Neutrophil (primary cell): ENCODE data around the gene SETD5.

Experiments
- H3K27ac ChIP-seq: fragments of 200-600 bp; sonication (generic); 2 replicates; pipeline ENCODE4 v1.5.1; 2016; ENCODE audit warnings: mild to moderate bottlenecking, moderate library complexity
- H3K27me3 ChIP-seq: fragments of 200-600 bp; sonication (generic); 2 replicates; pipeline ENCODE4 v1.6.0; 2016; ENCODE audit warnings: mild to moderate bottlenecking
- H3K36me3 ChIP-seq: fragments of 200-600 bp; sonication (generic); 2 replicates; pipeline ENCODE4 v1.5.1; 2017
- H3K4me1 ChIP-seq, 2 experiments: fragments of 200-600 bp in 1 of 2; sonication (generic) in 1 of 2; 1 replicate in 1 of 2; 2 replicates in 1 of 2; pipeline versions ENCODE4 v1.5.1 to v1.6.1; 2013 to 2016; ENCODE audit warnings: low read depth in 1 of 2, low read length in 1 of 2, mild to moderate bottlenecking in 1 of 2, moderate library complexity in 1 of 2; ENCODE audit not compliant: control insufficient read depth in 1 of 2, insufficient read depth in 1 of 2
- H3K4me3 ChIP-seq, 2 experiments: fragments of 200-600 bp in 1 of 2; sonication (generic) in 1 of 2; 1 replicate in 1 of 2; 2 replicates in 1 of 2; pipeline ENCODE4 v1.5.1; 2013 to 2016; ENCODE audit warnings: low read depth in 1 of 2, low read length in 1 of 2, mild to moderate bottlenecking in 1 of 2, moderate library complexity in 1 of 2
- H3K9me3 ChIP-seq: fragments of 200-600 bp; sonication (generic); 2 replicates; pipeline ENCODE4 v1.5.1; 2016
- CTCF ChIP-seq: fragments of 200-600 bp; sonication (generic); IDR thresholded peaks from 2 replicates; pipeline ENCODE4 v1.5.1; 2016; ENCODE audit warnings: antibody characterized with exemption

Gene SETD5

GRCh38 chr3:9496893-9497292, 99.5 kb downstream of the SETD5 start:
- Histone ChIP-seq H3K36me3 (no peaks in the 10 kb centered on the region), H3K27me3 (peaks cover 38% of the 10 kb centered on the region), H3K9me3 (no peaks in the 10 kb centered on the region), H3K4me1 (no peaks in the 10 kb centered on the region), H3K27ac (no peak overlapping the region), H3K4me3 (no peak overlapping the region)
- TF ChIP-seq CTCF: no peak

GRCh38 chr3:9497821-9498565, 100.6 kb downstream of the SETD5 start:
- Histone ChIP-seq H3K9me3 (no peaks in the 10 kb centered on the region), H3K27me3 (peaks cover 46% of the 10 kb centered on the region), H3K4me1 (no peaks in the 10 kb centered on the region), H3K4me3 (no peak overlapping the region), H3K36me3 (no peaks in the 10 kb centered on the region), H3K27ac (no peak overlapping the region)
- TF ChIP-seq CTCF: no peak

- Histone ChIP-seq H3K9me3 (no peaks in the 10 kb centered on the region), H3K27me3 (peaks cover 46% of the 10 kb centered on the region), H3K4me1 (no peaks in the 10 kb centered on the region), H3K36me3 (no peaks in the 10 kb centered on the region), H3K27ac (no peak overlapping the region), H3K4me3 (no peak overlapping the region)
- no peak for TF ChIP-seq CTCF
These were observed 101.4 kb downstream of the SETD5 start for GRCh38 chr3:9498781-9499180.

GRCh38 chr3:9499455-9500107, 102.2 kb downstream of the SETD5 start:
- no peaks in the 10 kb centered on the region for H3K36me3 ChIP-seq
- H3K4me1 ChIP-seq: no peaks in the 10 kb centered on the region
- H3K27ac ChIP-seq: no peak overlapping the region
- TF ChIP-seq CTCF: no peak
- peaks cover 46% of the 10 kb centered on the region for H3K27me3 ChIP-seq
- no peaks in the 10 kb centered on the region for H3K9me3 ChIP-seq
- no peak overlapping the region for H3K4me3 ChIP-seq

GRCh38 chr3:9500108-9501050, 103.0 kb downstream of the SETD5 start:
- no peaks in the 10 kb centered on the region for H3K9me3 ChIP-seq
- H3K4me3 ChIP-seq: no peak overlapping the region
- H3K27me3 ChIP-seq: peaks cover 46% of the 10 kb centered on the region
- H3K36me3 ChIP-seq: no peaks in the 10 kb centered on the region
- H3K4me1 ChIP-seq: no peaks in the 10 kb centered on the region
- no peak for TF ChIP-seq CTCF
- H3K27ac ChIP-seq: no peak overlapping the region
